ENCODE measurements around the gene TNS3.

TNS3 gene

GRCh38 chr7:47584536-47584895, 2.6 kb upstream of the TNS3 start:
- no peak for TF ChIP-seq CTCF (IDR thresholded peaks at IDR 0.05)
- no peak overlapping the region for H3K27ac Mint-ChIP-seq
- peaks cover 12% of the 10 kb centered on the region for H3K9me3 Mint-ChIP-seq
- no peak for DNase-seq
- H3K36me3 Mint-ChIP-seq (ENCODE audit: low read depth), result peaks cover 6% of the 10 kb centered on the region
- H3K4me3 Mint-ChIP-seq, result no peak overlapping the region
- peaks cover 45% of the 10 kb centered on the region for H3K4me1 Mint-ChIP-seq
- peaks cover 27% of the 10 kb centered on the region for H3K27me3 Mint-ChIP-seq (ENCODE audit: low read depth, poor library complexity)

GRCh38 chr7:47583739-47584535, 2.0 kb upstream of the TNS3 start:
- Mint-ChIP-seq H3K4me1 (peaks cover 50% of the 10 kb centered on the region), H3K36me3 (ENCODE audit: low read depth) (peaks cover 7% of the 10 kb centered on the region), H3K27ac (no peak overlapping the region), H3K4me3 (no peak overlapping the region), H3K27me3 (ENCODE audit: low read depth, poor library complexity) (peaks cover 27% of the 10 kb centered on the region), H3K9me3 (peaks cover 12% of the 10 kb centered on the region)
- DNase-seq, result no peak
- TF ChIP-seq CTCF (IDR thresholded peaks at IDR 0.05), result no peak

- peaks cover 12% of the 10 kb centered on the region for H3K9me3 Mint-ChIP-seq
- peaks cover 25% of the 10 kb centered on the region for H3K27me3 Mint-ChIP-seq (ENCODE audit: low read depth, poor library complexity)
- H3K4me3 Mint-ChIP-seq, result peak overlapping the region; percentile 73
- H3K36me3 Mint-ChIP-seq (ENCODE audit: low read depth), result peaks cover 10% of the 10 kb centered on the region
- TF ChIP-seq CTCF (IDR thresholded peaks at IDR 0.05), result no peak
- peaks cover 52% of the 10 kb centered on the region for H3K4me1 Mint-ChIP-seq
- H3K27ac Mint-ChIP-seq, result peak overlapping the region; percentile 42
- DNase-seq, result no peak
Observed at GRCh38 chr7:47582764-47583738, 1.1 kb upstream of the TNS3 start.

GRCh38 chr7:47581438-47581803, 490 bp downstream of the TNS3 start:
- Mint-ChIP-seq H3K36me3 (ENCODE audit: low read depth) (peaks cover 14% of the 10 kb centered on the region), H3K27me3 (ENCODE audit: low read depth, poor library complexity) (peaks cover 20% of the 10 kb centered on the region), H3K4me1 (peaks cover 59% of the 10 kb centered on the region), H3K9me3 (peaks cover 7% of the 10 kb centered on the region), H3K4me3 (peak overlapping the region; percentile 95), H3K27ac (no peak overlapping the region)
- DNase-seq, result peak; percentile 67
- no peak for TF ChIP-seq CTCF (IDR thresholded peaks at IDR 0.05)

GRCh38 chr7:47580811-47581331, 1.0 kb downstream of the TNS3 start:
- Mint-ChIP-seq H3K4me3 (peak overlapping the region; percentile 95), H3K4me1 (peaks cover 65% of the 10 kb centered on the region)

More at GRCh38 chr7:47580811-47581331, 1.0 kb downstream of the TNS3 start:
- peak; percentile 31 for DNase-seq
- TF ChIP-seq CTCF (IDR thresholded peaks at IDR 0.05), result no peak
- H3K27ac Mint-ChIP-seq, result no peak overlapping the region
- peaks cover 24% of the 10 kb centered on the region for H3K27me3 Mint-ChIP-seq (ENCODE audit: low read depth, poor library complexity)
- H3K36me3 Mint-ChIP-seq (ENCODE audit: low read depth), result peaks cover 18% of the 10 kb centered on the region
- H3K9me3 Mint-ChIP-seq, result peaks cover 7% of the 10 kb centered on the region

All from nephron progenitor cell (in vitro differentiated cells).